ENCODE data around the gene DGKI. TPM values are rescaled to one million over a fixed set of nuclear protein-coding genes. Genes with fewer than 3 reads are reported as not detected.

DGKI gene
- total RNA-seq, 1 experiment from 2014 or later = not detected

DNA sequence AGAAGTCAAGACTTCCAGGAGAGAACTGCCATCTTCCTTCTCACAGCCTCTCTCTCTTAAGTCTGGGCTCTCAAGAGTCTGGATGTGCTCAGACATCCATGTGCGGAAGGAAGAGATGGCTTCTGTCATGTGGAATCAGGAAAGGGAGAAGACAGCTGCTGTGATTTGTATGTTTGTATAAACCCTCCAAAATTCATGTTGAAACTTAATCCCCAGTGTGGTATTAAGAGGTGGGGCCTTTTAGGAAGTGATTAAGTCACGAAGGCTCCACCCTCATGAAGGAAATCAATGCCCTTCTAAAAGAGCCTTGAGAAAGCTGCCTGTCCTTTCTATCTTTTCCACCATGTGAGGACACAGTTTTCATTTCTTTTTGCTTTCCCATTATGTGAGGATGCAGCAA lies 429.3 kb downstream of the DGKI start:
- TF ChIP-seq SIN3A (IDR thresholded peaks at IDR 0.05; ENCODE audit: borderline replicate concordance, insufficient read depth, low read depth, low read length) (no peak), POLR2AphosphoS5 (IDR thresholded peaks at IDR 0.05; ENCODE audit: low read depth, low read length) (no peak), TCF7L2 (IDR thresholded peaks at IDR 0.05; ENCODE audit: low read depth, low read length) (no peak)
- TF ChIP-seq, protein P1, sequence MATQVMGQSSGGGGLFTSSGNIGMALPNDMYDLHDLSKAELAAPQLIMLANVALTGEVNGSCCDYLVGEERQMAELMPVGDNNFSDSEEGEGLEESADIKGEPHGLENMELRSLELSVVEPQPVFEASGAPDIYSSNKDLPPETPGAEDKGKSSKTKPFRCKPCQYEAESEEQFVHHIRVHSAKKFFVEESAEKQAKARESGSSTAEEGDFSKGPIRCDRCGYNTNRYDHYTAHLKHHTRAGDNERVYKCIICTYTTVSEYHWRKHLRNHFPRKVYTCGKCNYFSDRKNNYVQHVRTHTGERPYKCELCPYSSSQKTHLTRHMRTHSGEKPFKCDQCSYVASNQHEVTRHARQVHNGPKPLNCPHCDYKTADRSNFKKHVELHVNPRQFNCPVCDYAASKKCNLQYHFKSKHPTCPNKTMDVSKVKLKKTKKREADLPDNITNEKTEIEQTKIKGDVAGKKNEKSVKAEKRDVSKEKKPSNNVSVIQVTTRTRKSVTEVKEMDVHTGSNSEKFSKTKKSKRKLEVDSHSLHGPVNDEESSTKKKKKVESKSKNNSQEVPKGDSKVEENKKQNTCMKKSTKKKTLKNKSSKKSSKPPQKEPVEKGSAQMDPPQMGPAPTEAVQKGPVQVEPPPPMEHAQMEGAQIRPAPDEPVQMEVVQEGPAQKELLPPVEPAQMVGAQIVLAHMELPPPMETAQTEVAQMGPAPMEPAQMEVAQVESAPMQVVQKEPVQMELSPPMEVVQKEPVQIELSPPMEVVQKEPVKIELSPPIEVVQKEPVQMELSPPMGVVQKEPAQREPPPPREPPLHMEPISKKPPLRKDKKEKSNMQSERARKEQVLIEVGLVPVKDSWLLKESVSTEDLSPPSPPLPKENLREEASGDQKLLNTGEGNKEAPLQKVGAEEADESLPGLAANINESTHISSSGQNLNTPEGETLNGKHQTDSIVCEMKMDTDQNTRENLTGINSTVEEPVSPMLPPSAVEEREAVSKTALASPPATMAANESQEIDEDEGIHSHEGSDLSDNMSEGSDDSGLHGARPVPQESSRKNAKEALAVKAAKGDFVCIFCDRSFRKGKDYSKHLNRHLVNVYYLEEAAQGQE (IDR thresholded peaks at IDR 0.05; ENCODE audit: insufficient read depth in 1 of 2, low read depth in 2 of 2, low read length in 1 of 2) = no peak
- TF ChIP-seq, protein P2, sequence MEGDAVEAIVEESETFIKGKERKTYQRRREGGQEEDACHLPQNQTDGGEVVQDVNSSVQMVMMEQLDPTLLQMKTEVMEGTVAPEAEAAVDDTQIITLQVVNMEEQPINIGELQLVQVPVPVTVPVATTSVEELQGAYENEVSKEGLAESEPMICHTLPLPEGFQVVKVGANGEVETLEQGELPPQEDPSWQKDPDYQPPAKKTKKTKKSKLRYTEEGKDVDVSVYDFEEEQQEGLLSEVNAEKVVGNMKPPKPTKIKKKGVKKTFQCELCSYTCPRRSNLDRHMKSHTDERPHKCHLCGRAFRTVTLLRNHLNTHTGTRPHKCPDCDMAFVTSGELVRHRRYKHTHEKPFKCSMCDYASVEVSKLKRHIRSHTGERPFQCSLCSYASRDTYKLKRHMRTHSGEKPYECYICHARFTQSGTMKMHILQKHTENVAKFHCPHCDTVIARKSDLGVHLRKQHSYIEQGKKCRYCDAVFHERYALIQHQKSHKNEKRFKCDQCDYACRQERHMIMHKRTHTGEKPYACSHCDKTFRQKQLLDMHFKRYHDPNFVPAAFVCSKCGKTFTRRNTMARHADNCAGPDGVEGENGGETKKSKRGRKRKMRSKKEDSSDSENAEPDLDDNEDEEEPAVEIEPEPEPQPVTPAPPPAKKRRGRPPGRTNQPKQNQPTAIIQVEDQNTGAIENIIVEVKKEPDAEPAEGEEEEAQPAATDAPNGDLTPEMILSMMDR (IDR thresholded peaks at IDR 0.05) = no peak
- no TSS peak for BruUV-seq (replicated peaks)
- intact Hi-C loops (cut with micrococcal nuclease; ENCODE audit: unreplicated experiment) (no loop called here), in situ Hi-C loops (cut with HindIII; ENCODE audit: low pct_unique_long_range_greater_than_20kb, low sequenced_read_pairs) (no loop called here)
- DNase-seq (ENCODE audit: low read depth, low spot score) = no peak
- H3K9me3 ChIP-seq (ENCODE audit: control insufficient read depth, insufficient read depth, low read depth, low read length) = no peaks in the 10 kb centered on the region
- no peaks in the 10 kb centered on the region for H3K36me3 ChIP-seq (ENCODE audit: control insufficient read depth, insufficient read depth, low read length)
- H3K27ac ChIP-seq (ENCODE audit: low read length) = no peak overlapping the region
- H3K27me3 ChIP-seq (ENCODE audit: control insufficient read depth, insufficient read depth, low read length) = no peaks in the 10 kb centered on the region
- no peak overlapping the region for H3K4me3 ChIP-seq (ENCODE audit: low read depth in 2 of 2, low read length in 2 of 2)
- ChIA-PET CTCF (no interaction called here), POLR2A (no interaction called here)
- no peaks in the 10 kb centered on the region for H3K4me1 ChIP-seq (ENCODE audit: control insufficient read depth, insufficient read depth, low read length)
- no peak for ATAC-seq

DNA sequence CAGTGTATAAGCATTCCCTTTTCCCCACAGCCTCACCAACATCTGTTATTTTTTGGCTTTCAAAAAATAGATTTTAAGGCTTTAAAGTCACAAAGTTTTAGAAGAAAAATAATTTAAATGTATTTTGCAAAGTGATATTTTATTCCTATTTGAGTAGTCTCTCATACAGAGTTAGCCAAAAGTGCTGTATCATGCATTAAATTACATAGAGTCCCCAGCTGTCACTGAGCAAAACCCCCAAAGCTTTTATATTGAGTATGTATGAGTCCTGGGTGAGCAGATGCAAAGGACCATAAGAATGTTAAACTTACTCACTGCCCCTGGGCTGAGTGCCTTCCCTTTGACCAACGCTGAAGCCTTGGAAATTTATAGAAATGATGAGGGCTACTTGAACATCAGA lies 432.9 kb downstream of the DGKI start:
- TF ChIP-seq POLR2AphosphoS5 (IDR thresholded peaks at IDR 0.05; ENCODE audit: low read depth, low read length) (no peak), TCF7L2 (IDR thresholded peaks at IDR 0.05; ENCODE audit: low read depth, low read length) (no peak), SIN3A (IDR thresholded peaks at IDR 0.05; ENCODE audit: borderline replicate concordance, insufficient read depth, low read depth, low read length) (no peak)
- TF ChIP-seq, protein P2 (IDR thresholded peaks at IDR 0.05) = no peak
- TF ChIP-seq, protein P1 (IDR thresholded peaks at IDR 0.05; ENCODE audit: insufficient read depth in 1 of 2, low read depth in 2 of 2, low read length in 1 of 2) = no peak
- Histone ChIP-seq H3K9me3 (ENCODE audit: control insufficient read depth, insufficient read depth, low read depth, low read length) (no peaks in the 10 kb centered on the region), H3K27ac (ENCODE audit: low read length) (no peak overlapping the region), H3K27me3 (ENCODE audit: control insufficient read depth, insufficient read depth, low read length) (no peaks in the 10 kb centered on the region), H3K4me1 (ENCODE audit: control insufficient read depth, insufficient read depth, low read length) (no peaks in the 10 kb centered on the region), H3K4me3 (ENCODE audit: low read depth in 2 of 2, low read length in 2 of 2) (no peak overlapping the region), H3K36me3 (ENCODE audit: control insufficient read depth, insufficient read depth, low read length) (no peaks in the 10 kb centered on the region)
- POLR2A ChIA-PET = no interaction called here
- ATAC-seq (no peak), DNase-seq (ENCODE audit: low read depth, low spot score) (no peak)
- BruUV-seq (replicated peaks) = no TSS peak
- CTCF ChIA-PET = no interaction called here
- in situ Hi-C loops (cut with HindIII; ENCODE audit: low pct_unique_long_range_greater_than_20kb, low sequenced_read_pairs) = no loop called here
- intact Hi-C loops (cut with micrococcal nuclease; ENCODE audit: unreplicated experiment) = no loop called here
